KBM-7 (cell line): ENCODE measurements around the gene METTL26.
"Not testable (repeated sequence)": the region's sequence is repeated elsewhere in the genome, so short reads cannot be mapped to it uniquely, and the experiment has no call there.

Experiments
- DNase-seq: peaks from one replicate; pipeline ENCODE4 v3.0.0-alpha.2; 2015
- in situ Hi-C: fragments of 300-500 bp; cut with MboI; formaldehyde crosslinking; loops from 2 replicates; pipeline ENCODE4 v1.14.3; 2020; ENCODE audit warnings: low sequenced_read_pairs, low pct_unique_long_range_greater_than_20kb, mixed read lengths

Gene METTL26

DNA sequence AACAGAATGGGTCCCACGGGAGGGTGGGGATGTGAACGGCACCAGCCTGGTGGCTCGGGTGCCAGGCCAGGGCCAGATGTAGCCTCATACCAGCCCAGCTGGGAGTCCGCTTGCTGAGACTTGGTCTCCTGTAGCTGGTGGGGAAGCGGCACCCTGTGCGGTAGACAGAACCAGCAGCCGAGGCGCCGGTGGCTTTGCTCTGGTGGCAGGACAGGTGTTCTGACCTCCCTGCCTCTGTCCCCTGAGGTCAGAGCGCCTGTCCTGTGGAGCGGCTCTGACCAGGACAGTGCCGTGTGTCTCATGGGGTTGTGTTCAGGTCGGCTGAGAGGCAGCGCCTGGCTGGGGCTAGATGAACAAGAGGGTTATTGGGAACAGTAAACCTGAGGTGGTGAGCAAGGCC is 26.1 kb downstream of the METTL26 start:
- no peak for DNase-seq
- in situ Hi-C loops: no loop called here

DNA sequence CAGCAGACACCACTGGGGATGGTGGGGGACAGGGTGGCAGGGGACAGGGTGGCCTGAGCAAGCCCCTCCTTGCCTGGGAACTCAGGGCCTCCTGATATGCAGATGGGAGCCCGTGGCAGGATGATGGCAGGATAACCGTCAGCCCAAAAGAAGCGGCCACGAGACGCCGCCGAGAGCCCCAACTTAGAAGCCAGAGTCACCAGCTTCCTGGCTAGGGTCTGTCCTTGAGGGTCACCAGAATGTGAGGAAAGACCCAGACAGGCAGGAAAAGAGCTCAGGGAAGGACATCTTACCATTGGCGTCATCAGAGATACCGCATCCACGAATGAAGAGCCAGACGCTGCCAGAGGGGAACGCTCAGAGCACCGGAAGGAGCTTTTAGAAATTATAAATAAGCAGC is 26.8 kb downstream of the METTL26 start:
- in situ Hi-C loops: no loop called here
- DNase-seq: no peak

DNA sequence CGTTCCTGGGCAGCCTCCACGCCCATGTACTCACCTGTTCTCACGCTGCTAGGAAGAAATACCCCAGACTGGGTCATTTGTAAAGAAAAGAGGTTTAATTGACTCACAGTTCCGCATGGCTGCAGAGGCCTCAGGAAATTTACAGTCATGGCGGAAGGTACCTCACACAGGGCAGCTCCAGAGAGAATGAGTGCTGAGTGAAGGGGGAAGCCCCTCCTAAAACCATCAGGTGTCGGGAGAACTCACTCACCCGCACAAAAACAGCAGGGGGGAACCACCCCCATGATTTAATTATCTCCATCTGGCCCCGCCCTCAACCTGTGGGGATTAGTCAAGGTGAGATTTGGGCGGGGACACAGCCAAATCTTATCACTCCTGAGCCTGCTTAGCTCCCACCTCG is 28.1 kb downstream of the METTL26 start:
- in situ Hi-C loops: no loop called here
- DNase-seq: no peak

DNA sequence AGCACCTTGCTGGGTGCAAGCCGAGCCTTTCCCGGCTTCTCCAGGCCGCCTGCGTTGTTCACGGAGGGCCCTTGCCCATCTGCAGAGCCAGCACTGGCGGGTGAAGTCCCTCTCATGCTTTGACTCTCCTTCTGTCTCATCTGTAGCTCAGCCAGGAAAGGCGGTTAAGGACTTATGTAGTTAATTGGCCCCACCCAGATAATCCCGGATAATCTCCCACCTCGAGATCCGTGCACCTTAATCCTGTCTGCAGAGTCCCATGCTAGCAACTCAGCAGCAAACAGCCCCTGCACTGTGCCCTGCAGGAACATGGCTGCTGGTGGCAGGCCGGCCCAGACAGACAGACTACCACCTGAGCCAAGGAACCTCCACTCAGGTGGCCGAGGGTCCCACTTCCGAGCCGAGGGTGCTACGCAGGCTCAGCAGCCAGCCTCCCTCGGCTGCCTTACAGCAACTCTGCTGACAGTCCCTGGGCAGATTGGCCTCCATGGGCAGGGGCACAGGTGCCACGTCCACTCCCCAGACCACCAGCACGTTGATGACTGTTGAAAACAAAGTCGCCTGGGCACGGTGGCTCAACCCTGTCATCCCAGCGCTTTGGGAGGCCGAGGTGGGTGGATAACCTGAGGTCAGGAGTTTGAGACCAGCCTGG is 29.3 kb downstream of the METTL26 start:
- in situ Hi-C loops: no loop called here
- DNase-seq: no peak

DNA sequence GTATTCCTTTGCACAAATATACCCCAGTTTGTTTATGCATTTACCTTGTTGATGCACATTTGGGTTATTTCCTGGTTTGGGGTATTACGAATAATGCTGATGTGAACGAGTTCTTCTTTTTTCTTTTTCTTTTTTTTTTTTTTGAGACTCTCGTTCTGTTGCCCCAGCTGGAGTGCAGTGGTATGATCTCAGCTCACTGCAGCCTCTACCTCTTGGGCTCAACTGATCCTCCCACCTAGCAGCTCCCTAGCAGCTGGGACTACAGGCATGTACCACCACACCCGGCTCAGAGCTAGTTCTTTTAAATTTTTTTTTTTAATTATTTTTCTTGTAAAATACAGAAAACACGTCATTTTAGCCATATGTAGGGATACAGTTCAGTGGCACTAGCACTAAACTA is 32.2 kb downstream of the METTL26 start:
- no peak for DNase-seq
- in situ Hi-C loops: no loop called here

DNA sequence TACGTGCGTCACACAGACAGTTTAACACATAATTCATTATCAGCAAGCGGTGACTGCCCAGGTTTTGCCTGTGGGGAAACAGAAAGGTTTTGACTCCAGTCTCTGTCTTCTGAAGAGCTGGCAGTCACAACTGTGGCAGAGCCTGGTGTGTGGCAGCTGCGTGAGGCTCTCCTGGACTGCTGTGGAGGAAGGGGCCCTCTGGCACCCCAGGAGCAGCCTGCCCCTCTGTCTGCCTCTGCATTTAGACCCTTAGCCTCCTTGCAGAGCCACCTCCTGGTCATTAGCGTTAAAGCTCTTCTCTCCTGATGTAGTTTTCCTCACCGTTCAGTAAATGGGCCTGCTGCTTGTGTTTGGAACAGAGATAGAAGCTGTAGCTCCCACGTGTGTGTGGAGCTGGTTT is 35.3 kb downstream of the METTL26 start:
- in situ Hi-C loops: no loop called here
- peak; percentile 37 for DNase-seq

DNA sequence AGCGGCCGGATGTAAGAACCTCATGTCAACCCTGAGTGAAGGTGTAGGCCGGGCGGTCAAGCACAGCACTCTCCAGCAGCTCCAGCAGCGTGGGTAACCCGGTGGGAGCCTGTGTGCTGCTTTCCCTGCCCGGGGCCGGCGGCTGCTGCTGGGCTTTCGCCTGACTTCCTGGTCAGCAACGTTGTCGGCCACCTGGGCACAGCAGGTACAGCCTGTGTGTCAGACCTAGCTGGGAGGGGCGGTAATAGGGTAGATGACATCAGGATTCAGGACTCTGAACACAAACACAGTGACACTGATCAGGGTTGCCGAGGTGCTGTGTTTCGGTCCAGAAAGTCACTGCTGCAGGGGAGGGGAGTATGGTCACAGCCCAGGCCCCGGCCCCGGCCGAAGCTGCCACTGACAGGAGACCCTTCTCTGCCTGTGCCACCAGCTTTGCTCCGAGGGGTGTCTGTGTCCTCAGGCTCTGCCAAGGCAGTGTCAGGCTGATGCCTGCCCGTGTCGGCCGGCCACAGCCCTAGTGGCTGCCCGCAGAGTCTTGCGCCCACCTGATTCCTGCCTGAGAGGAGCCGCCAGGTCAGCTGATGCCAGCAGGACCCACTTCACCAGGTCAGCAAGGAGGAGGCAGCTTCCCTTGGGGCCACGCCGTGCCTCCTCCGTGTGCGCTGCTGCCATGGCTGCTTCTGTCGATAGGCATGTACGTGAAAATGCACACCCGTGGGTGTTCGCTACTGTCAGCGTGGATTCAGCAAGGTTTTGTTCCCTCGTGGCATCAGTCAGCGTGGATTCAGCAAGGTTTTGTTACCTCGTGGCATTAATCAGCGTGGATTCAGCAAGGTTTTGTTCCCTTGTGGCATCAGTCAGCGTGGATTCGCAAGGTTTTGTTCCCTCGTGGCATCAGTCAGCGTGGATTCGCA is 37.0 kb downstream of the METTL26 start:
- DNase-seq: no peak
- in situ Hi-C loops: no loop called here

DNA sequence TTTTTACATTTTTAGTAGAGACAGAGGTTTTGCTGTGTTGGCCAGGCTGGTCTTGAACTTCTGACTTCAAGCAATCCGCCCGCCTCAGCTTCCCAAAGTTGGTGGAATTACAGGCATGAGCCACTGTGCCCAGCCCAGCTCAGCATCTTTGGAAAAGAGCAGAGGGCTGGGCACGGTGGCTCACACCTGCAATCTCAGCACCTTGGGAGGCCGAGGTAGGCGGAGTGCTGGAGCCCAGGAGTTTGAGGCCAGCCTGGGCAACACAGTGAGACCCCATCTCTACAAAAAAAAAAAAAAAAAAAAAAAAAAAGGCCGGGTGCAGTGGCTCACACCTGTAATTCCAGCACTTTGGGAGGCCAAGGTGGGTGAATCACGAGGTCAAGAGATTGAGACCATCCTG is 38.5 kb downstream of the METTL26 start:
- in situ Hi-C loops, DNase-seq: not testable (repeated sequence)

DNA sequence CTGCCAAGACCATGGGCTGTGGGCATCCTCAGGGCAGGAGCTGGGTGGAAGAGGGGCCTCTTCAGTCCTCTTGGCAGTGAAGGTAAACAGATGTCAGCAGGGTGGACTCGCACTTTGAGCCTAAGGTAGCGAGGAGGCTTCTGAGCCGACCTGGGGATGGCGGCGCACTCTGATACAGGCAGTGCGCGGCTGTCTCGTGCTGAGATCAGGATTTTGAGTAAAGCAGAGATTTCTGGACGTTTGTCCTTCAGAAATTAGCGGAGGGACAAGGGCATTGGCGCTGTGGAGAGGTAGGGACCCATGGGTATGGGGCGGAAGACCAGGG is 39.4 kb downstream of the METTL26 start:
- DNase-seq: no peak
- in situ Hi-C loops: no loop called here

DNA sequence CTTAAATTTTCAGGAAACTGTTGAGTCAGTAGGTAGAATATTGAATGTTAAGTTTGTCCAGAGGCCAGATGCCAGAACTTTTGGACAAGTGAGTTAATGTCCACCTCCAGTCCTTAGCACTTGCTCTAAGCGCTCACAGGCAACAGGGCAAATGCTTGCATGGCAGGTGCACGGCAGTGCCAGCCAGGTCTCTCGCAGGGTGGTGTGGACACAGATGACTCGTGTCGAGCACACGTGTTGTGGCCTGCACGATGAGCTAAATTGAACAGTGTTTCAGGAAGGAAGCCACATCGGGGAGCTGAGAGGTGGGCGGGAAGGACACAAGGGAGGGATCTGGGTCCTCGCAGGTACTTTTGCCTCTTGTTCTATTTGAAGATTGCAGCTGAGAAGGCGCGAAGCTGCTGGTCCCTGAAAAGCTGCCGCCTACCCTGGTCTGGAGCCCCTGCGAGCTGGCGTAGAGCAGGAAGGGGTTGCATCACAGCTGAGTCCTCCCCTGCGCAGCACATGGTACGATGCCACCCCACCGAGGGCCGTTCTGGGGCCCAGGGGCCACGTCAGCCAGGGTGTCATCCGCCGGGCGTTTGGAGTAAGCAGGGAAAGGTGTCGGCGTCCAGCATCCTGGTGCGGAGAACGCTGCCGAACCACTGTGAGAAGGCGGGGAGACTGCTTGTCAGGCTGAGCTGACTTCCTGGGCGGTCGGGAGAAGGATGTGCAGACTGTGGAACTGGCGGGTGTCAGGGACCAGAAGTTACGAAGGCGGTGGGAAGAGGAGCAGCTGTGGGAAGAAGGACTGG is 40.0 kb downstream of the METTL26 start:
- DNase-seq: no peak
- in situ Hi-C loops: no loop called here

DNA sequence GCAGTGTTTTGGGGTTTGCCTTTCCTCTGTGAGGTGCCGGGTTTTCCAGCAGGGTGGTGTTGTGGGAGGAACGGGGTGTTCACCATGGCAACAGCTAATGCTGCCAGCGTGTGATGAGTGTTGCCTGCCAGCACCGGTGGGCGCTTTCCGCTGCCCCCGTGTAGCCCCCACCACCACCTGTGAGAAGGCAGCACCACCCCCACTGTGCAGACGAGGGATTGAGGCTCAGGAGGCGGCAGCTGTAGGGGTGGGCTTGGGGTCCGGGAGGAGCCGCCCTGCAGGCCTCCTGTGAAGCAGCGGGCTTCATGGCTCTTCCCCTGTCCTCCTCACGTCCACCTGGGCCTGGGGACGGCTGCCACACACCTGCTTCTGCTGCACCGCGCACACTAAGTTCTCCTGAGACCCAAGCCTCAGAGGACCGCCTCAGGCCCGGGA is 41.0 kb downstream of the METTL26 start:
- in situ Hi-C loops: no loop called here
- DNase-seq: no peak

DNA sequence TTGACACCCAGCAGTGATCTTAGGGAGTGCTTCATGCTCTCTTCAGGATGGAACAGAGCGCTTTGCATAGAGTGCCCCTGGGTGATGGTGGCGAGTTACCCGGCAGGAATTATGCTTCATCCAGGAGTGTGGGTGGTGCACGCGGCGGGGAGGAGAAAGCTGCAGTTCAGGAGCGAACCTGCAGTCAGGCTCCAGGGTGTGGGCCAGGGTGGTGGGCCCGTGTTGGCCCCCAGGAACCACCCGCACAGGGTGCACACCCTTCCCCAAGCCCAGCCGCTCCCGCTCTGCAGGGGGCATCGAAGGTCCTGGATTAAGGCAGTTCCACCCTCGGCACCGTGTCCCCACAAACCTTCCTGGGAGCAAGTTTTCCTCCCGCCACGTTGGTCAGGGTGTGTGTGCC is 42.3 kb downstream of the METTL26 start:
- no peak for DNase-seq
- in situ Hi-C loops: no loop called here

DNA sequence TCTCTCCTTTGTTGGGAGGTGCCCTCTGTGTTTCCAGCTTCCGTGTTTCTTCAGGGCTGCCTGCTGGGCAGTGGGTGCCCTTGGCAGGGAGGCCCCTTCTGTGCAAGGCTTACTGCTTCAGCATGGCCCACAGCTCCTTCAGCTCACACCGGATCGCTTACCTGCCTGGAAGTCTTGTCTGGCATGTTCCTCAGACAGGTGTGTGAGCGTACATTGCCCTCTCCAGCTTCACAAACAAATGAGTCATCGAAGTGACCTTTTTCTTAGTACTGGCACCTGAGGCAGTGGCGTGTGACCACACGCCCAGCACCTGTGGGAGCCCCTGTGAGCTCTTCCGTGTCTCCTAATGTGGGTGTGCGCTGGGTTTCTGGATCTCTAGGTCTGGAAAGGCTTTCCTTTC is 42.7 kb downstream of the METTL26 start:
- in situ Hi-C loops: no loop called here
- DNase-seq: no peak

DNA sequence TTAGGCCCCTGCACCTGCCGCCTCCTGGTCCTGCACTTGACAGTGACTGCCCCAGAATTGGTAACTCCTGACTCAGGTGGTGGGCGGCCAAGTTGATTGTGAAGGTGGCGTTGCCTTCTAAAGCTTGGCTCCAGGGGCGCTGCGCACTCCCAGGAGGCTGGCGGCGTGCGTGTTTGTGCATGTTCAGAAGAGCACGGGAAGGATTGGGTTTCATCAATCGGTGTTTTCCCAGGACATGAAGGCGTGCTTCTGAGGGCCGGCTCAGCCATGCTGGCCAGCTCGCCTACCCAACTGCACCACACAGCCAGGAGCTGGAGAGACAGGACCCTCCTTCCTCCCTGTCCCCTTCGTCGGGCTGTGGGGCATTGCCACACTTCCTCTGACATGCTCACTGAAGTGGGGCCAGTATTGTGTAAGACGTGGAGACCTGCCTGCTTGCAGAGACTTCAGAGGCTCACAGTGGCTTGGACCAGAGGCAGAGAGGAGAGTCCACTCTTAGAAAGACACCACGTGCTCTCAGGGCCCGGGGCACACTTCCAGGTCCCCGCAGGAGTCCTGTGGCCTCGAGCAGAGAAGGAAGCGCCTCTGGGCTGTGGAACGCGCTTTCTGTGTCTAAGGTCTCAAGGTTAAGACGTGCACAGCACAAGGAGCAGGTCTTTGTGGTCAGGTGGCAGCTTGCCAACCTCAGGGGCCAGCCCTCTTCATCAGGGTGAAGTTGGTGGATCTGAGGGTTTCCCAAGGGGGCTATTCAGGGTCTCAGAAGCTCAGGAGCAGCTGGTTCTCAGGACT is 43.4 kb downstream of the METTL26 start:
- in situ Hi-C loops: no loop called here
- peak; percentile 78 for DNase-seq

DNA sequence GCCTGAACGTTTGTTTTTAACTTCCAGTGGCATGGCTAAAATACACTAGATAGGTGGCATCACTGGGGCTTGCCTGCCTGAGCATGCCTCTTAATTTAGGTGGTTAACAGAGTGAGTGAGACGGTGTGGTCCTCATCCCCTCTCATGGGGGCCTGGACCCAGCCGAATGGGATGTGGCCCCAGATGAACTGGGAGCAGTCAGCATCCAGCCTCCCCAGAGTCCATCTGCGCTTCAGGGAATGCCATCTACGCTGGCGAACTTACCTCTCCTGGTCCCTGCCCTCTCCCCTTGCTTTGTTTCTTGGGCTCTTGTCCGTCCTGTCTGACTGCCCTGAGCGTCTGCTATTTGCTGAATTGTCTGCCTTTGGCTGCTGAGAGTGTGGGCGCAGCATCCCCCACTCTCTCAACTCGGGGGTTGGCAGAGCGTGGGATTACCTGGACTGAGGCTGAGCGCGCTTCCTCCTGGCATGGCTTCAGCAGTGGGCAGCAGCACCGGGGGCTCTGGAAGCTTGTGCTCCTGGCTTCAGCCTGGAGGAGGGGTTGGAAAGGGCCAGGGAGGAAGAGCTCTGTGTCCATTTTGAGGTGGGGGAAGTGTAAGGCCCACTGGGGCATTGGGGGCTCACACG is 44.1 kb downstream of the METTL26 start:
- in situ Hi-C loops: no loop called here

DNA sequence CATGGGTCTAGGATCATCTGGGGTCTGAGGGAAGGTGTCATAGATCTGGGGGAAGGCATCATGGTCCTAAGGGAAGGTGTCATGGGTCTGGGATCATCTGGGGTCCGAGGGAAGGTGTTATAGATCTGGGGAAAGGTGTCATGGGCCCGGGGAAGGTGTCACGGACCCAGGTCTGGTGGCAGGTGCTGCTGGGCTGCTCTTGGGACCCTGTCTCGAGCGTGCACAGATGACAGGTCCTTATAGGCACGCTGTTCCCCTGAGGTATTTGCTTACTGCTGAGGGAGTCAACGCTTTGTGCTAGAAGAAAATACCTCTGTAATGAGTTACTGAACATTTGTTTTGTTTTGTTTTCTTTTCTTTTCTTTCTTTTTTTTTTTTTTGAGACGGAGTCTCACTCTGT is 44.9 kb downstream of the METTL26 start:
- in situ Hi-C loops: no loop called here

More for the DNA sequence above, 44.1 kb downstream of the METTL26 start:
- no peak for DNase-seq

DNA sequence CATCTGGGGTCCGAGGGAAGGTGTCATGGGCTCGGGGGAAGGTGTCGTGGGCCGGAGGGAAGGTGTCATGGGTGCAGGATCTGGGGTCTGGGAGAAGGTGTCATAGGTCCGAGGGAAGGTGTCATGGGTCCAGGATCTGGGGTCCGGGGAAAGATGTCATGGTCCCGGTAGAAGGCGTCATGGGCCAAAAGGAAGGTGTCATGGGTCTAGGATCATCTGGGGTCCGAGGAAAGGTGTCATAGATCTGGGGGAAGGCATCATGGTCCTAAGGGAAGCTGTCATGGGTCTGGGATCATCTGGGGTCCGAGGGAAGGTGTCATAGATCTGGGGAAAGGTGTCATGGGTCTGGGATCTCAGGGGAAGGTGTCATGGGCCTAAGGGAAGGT is 45.3 kb downstream of the METTL26 start:
- no peak for DNase-seq
- in situ Hi-C loops: no loop called here

More for the DNA sequence above, 44.9 kb downstream of the METTL26 start:
- DNase-seq: no peak

DNA sequence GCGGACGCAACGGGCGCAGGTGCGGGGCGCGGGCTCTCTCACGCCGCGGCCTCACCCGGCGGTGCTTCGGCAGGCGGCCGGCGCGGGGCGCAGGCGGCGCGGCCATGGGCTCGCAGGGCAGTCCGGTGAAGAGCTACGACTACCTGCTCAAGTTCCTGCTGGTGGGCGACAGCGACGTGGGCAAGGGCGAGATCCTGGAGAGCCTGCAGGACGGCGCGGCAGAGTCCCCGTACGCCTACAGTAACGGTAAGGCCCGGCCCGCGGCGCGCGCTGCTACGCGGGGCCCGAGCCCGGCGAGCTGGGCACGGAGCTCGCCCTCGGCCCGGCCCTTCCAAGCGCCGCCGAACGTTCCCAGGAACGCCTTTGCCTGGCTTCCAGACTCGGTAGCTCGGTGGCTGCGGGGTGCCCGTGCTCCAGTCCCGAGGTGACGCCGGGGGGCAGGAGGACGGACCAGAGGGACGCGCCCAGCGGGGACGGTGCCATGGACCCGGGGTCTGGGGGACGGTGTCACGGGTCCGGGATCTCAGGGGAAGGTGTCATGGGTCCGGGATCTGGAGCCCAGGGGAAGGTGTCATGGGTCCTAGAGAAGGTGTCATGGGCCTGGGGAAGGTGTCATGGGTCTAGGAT is 45.8 kb downstream of the METTL26 start:
- peak; percentile 19 for DNase-seq
- in situ Hi-C loops: no loop called here
